DMS153 treated with DMSO at 0.1 percent for 48 hours (cell line): Measurements from ENCODE around the gene IL1RAPL1.
A peak's percentile ranks its signal among the peaks of the same experiment; 100 is the strongest.

Experiments
- DNase-seq: peaks from one replicate; lab custom pipeline; 2025; ENCODE audit not compliant: unreplicated experiment; lab: John Stamatoyannopoulos, UW

IL1RAPL1 gene

DNA sequence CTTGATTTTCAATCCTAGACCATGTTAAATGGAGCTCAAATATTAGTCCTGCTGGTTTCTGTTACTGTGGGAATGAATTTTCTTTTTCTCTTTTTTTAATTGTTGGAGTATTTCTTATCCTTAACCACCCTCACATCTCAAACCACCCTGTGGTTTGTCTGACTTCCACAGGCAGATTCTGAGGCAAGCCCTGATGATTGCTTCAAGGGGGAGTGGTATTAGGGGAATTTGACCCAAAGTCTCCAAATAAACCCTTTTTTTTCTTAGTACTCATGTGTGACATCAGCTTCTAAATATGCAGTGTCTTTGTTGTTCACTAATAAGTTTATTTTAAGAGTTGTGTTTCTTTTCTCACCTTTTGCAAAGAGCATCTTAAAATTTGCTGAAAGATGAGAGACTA, 810.3 kb downstream of the IL1RAPL1 start:
- no peak for DNase-seq

DNA sequence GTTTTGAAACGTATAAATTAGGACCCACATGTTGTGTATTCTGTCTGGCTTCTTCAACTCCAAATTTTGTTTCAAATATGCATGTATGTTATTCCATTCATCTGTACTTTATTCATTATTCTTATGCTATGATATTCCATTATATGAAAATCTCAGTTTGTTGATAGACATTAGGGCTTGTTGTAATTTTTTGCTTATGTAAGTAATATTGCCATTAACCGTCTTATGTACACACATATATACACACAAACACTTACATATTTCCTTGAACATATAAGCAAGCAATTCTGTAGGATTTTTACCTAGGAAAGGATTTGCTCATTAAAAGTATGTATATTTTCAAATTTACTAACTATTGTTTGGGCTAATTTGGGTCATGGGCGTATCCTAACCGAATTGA, 820.1 kb downstream of the IL1RAPL1 start:
- DNase-seq, result no peak

DNA sequence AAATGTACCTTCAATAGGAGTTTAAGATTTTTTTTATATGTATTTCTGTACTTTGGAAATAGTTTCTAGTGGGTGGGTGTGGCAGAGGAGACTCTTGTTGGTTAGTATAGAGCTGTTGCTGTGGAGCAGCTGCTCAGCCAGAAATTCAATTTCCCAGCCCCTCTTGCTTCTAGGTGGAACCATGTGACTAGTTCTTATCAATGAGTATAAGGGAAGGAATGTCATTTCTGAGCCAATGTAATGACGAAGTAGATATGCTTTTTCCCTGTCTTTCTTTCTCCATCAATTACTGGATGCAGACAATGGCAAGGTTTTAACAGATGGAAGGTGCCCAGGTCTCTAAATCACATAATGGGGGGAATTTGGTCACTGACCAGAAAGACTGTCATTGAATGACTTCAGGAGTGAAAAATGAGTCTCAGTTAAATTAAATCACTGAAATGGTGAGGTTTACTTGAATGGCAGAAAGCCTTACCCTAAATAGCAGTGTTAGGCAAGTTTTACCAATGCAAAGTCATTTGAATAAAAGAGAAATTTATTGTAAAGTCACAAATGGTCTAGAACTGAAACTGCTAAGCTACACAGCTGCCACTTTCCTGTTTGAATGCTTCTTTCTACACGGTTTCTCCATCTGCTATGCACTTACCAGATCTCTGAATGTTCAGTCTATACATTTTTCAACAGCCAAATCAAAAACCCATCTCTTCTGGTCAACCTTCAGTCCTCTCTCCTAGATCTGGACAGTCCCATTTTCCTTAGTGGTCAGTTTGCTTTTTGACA, 832.7 kb downstream of the IL1RAPL1 start:
- no peak for DNase-seq

DNA sequence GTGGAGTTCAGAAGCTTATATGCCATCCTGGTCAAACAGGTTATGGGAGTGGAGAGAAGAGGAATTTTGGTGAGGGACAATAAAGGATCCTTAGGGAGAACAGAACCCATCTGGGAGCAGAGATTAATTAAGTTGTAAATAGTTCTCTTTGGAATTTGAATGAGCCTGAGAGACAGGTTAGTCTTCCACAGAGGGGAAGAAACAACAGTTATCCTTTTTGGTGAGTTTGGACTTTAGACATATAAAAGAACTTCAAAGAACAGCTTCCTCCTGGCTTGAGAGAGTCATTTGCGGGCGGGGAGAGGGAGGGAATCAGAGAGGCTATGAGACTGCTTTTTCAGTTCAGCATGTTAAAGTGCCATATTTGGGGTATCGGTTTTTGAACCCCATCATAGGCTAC, 834.8 kb downstream of the IL1RAPL1 start:
- no peak for DNase-seq

DNA sequence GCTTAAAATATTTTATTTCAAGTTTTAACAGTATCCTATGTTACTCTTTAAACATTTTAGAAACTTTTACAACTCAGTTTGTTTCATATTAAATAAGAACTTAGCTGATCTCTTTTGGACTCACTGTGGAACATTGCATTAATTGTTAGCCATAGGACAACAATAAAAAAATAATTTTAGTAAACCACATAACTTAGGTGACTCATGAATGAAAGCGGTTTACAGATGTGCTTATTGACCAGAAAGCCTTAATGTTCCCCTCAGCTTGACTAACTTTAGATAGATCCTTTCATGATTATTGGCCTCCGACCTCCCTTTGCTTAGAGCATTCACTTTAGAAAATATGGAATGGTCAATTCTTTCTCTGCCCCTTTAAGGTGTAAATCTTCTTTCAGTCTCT, 844.6 kb downstream of the IL1RAPL1 start:
- no peak for DNase-seq

DNA sequence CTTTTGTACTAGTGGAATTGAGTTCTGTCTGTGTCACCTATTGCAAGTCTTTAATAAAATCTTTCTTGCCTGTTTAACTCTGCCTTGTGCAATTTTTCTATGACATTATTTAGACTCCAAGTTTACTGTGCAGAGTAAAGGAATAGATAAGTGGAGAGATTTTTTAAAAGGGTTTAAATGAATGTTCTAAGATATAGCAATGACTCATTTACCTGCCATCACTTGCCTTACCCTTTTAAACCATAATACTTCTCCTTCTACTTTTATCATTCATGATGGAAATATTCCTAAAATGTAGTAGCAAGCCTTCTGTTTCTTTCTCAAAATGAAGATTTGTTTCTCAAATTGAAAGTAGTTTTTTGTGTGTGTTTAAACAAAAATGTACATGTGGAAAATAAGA, 845.3 kb downstream of the IL1RAPL1 start:
- no peak for DNase-seq

DNA sequence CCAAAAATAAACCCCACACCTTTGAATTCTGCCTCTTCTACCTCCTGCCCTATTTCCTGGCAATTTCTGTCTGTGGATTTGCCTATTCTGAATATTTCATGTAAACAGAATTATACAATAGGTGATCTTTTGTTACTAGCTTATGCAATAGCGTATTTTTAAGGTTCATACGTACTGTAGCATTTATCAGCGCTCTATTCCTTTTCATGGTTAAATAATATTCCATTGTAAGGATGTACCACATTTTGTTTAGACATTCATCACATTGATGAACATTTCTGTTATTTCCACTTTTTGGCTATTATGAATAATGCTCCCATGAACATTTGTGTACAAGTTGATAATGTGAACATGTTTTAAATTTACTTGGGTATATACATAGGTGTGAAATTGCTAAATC, 847.7 kb downstream of the IL1RAPL1 start:
- DNase-seq, result no peak

DNA sequence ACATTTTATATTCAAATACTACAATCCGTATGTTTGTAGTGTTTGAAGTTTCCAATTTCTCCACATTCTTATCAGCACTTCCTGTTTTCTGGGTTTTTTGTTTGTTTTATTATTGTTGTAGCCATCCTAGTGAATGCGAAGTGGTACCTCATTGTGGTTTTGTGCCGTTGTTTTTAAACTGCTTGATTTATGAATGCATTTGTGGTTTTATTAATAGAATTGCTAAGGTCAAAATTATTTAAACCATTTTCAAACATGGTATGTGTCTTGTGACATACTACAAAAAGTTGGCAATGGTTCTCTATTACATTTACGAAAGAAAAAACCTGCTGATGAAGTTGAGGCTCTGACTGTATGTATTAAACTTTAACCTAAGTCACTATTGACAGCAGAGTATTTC, 848.1 kb downstream of the IL1RAPL1 start:
- DNase-seq, result no peak

DNA sequence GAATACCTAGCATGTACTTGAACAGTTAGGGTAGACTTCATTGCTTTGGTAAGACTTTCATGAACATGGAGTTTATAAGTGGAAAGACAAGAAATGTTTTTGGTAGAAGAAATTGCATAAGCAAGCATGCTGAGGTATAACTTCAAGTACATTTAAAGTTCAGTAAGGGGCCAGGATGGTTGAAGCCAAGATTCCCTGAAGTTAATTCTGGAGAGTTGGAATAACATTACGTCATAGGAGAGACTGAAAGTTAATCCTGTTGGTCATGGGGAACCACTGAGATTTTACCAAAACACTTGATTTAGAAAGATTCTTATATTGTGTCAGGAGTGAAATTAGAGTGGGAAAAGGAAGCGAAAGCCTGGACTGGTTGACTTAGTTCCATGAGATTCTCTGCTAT, 860.6 kb downstream of the IL1RAPL1 start:
- DNase-seq, result no peak

DNA sequence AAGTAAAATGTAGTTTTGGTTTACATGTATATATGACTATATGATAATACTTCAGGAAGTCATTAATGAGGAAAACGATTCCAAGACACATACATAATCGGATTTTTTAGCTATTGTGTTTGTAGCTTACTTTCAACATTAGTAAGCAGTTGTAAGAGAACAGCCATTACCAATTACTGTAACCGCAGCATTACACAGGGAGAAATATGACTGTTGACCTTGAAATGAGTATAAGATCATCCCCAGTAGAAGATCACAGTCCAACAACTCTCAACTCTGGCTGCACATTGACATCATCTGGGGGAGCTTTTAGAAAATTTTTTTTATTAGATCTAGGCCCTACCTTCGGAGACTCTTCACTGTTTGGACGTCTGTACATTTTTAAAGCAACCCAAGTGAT, 866.1 kb downstream of the IL1RAPL1 start:
- no peak for DNase-seq

DNA sequence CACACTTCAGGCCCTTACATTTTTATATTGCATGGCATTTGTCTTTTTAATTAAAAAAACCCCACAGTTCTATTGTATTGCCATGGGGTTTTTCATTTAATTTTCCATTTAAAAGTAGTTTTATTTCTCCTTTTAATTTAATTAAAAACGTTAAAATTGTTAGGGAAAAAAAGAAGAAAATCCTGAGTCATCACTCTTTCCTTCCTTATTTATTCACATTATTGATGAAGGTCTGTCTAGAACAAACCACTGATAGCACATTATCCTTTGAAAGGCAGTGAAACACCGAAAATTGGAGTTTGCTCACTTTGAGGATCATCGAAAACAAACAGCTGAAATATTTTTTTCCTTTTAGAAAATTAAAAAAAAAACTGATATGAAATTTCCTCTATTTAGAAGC, 868.5 kb downstream of the IL1RAPL1 start:
- no peak for DNase-seq

DNA sequence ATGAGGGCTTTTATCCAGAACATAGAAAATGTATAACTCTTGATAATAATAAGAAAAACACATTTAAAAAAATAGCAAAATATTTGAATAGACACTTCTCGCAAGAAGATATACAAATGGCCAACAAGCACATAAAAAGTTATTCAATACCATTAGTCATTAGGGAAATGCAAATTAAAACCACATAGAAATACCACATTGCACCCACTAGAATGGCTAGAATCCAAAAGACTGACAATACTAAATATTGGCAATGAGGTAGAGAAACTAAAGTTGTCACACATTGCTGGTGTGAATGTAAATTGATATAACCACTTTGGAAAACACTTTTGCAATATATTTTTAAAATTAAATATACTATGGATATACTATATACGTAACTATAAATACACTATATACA, 873.8 kb downstream of the IL1RAPL1 start:
- DNase-seq, result no peak

DNA sequence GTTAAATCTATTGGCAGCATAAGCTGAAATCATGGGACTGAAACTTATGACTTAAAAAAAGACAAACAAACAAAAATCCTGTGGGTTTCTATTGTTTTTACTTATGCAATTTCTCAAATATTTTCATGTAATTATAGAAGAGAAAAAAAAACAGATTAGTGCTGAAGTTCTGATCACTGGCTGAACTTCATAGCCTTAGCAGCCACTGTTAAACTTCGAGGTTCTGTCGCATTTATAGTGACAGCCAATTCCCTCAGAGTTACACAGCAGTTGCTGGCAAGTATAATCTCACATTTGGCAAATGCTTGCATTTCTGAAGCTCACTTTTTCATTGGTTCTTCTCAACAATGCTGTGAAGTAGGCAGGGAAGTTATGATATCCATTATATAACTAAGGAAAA, 879.2 kb downstream of the IL1RAPL1 start:
- no peak for DNase-seq

DNA sequence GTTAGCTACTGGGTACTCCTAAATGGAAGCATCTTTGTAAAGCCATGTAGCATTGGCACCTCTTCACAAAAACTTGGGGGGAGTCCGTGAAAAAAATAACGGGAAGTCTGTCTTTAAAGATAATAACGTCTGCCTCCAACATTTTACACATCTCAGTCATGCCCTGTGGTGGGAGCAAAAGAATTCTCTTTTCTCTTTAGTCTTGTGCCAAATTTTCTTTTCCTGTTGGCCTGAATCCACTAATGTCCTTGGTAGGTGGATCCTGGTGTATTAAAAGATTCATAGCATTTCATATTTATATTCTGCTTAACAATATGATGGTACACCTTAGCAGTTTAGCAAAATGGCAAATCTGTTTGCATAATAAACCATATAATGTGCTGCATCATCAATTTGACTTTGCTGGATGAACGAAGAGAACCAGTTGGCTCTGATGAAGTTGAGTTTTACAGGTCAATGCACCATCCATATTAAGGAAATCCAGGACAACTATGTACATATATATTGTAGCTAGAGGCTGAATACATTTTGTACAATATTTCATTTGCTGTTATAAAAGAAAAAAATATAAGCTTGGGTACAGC, 881.8 kb downstream of the IL1RAPL1 start:
- no peak for DNase-seq

DNA sequence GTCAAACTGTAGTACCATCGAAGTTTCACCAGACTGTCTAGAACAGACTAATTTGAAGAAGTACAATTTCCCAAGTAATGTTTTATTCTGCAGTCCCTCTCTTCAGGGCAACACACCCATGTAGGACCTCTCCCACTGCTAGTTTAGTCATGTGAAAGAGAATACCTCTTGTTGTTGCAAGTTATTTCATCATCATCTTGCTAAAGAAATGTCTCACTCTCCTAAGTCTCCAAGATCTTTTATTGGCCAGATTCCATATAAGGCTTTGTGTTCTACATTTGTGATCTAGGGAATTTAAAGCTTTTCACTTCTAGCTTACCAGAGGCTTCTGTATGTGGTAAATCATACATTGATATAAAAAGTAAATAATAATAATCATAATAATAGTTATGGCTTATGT, 882.8 kb downstream of the IL1RAPL1 start:
- DNase-seq, result no peak

DNA sequence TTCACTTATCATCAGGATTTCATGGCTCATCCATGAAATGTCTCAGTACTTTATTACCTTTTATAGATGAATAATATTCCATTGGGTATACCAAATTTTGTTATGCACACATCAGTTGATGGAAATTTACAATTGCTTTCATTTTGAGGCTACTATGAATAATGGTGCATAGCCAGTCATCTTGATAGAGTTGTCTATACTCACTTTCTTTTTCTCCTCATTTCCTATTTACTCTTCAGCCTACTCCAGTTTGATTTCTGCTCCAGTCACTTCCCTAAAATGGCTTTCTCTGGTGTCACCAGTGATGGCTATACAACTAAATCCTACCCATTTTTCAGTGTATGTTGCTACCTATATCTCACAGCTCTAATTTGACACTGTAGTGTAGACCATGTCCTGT, 884.6 kb downstream of the IL1RAPL1 start:
- DNase-seq, result no peak

DNA sequence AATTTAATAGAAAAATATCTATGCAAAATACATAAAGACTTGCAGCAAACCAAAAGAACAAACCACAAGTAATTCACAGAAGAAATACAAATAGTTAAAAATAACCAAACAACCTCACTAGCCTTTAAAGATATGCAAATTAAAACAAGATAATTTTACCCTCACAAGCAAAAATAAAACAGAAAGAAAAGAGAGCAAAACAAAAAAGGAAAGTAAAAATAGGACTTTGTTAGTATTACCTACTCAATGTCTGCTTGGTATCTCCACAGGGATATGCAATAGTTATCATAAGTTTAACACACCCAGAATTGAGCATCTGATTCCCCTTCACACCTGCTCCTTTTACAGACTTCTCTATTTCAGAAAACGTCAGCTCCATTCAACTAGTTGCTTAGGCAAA, 890.6 kb downstream of the IL1RAPL1 start:
- no peak for DNase-seq

DNA sequence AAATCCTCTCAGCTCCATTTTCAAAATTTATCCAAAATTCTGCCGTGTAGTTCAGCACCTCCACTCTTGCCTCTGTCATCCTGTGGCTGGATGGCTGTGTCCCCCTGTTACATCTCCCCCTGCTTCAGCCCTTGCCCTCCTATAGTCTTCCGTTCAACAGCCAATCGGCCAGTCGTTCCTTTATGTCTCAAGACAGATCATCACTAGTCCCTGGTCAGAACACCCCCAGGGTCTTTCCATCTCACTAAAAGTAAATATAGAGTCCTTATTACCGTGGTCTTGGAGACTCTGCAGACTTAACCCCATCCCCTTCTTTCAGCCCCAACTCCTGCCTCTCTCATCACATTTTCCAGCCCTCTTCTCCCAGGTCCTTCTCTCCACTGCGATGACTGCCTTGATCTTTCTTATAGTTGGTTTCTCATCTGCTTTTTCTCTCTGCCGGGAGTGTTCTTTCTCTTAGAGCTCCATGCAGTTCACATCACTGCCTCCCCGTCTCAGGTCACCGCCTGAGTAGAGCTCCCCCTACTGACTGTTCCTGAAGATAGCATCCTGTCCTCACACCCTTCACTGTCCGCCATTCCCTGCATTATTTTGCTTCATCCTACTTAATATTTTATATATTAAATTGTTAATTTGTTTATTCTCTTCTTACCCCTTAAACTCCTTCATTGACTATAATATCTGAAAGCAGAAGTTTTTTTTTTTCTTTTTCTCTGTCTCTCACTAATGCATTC, 891.3 kb downstream of the IL1RAPL1 start:
- peak; percentile 5 for DNase-seq

DNA sequence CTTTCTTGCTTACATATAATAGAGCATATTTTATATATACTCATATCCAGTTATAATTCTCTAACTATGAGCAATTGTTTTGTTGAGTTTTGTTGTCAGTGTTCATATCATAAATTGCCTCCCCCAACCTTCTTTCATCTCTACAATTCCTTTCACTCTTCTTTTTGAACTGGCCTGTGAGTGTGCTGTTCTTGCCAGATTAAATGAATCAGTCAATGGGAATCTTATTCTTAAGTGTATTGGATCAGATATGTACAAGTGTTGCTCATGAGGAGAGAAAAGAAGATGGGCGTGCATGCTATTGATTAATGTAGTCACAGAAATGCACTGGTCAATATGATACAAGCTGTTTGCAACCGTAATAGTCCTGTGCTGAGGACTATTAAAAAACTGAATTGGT, 900.0 kb downstream of the IL1RAPL1 start:
- DNase-seq, result no peak

DNA sequence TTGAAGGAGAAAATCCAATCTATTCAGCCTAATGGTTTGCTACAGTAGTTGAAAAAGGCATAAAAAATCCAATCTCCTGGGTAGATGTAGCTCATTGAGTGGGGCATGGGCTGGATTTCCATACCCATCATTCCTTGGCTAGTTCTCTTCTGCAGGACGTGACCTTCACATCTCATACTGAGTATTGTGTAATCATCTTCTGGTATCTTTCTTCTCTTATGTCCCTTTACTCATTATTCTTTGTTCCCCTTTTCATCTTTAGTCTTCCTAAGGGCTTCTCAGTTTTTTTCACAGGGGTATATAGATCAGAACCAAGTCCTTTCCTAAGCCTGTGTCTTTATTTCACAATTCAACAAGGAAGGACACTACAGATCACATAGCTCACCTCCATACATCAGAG, 900.5 kb downstream of the IL1RAPL1 start:
- DNase-seq, result no peak

DNA sequence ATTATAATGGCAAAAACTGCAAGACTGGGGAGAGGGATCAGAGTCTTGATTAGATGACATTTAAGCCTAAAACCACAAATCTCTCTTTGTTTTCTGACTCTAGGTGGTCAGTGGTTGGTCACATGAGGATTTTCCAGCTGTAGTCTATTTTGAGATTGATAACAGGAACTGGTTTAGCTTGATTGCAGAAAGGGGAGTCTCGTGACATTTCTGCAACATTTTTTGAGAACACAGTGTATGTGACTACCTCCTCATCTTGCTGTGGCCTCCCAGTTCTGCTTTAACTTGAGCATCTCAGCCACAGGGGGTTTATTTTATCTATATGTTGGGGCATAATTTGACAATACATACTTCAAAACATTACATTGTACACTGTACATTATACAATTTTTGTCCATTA, 901.7 kb downstream of the IL1RAPL1 start:
- DNase-seq, result no peak

DNA sequence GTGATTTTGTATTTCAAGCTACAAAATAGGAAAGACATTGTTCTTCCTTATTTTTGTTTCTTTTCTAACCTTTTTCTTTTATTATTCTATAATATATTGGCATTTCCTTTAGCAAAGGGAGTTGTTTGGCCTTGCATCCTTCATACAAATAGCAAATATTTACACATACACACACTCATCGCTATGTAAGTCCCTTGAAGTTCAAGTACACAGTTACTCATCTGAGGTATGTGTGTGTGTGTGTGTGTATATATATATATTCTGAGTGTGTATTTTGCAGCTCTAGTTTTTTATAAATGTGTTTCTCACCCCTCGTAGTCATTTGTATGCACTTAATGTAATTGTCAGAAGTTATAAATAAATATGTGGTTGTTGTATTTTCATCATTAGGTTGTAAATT, 903.4 kb downstream of the IL1RAPL1 start:
- DNase-seq, result no peak
